Measurements from ENCODE around the gene CHST7.

The CHST7 gene

DNA sequence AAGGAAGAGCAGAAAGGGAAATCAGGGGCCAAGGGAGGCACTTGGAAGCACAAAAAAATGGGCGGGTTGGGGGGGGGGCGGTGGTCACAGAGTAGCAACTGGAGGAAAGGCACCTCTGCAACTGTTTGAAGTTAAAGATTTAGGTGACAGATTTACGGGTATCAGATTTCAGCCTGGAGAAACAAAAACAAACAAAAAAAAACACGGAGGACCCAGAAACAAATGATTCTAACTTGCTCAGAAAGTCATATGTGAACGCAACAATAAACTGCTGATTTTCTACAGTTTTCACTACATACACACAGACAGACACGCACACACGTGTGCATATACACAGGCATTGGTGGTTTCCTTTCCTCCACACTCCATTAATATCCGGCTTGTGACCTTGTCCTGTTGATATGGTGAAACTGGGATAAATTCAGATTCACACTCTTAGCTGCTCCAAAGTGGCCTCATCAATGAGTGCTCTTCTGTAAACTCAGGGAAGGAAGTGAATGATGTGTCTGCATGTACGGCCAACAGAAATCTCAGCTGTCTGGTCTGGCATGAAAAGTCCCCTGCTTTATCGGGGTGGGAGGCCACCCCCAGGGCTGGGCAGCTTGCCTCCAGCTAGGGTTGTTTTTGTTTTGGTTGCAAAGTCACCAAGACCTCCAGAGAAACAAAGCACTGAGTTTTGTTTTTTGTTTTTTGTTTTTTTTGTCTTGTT, 54.3 kb downstream of the CHST7 start:
- no peak for DNase-seq (ENCODE audit: low read depth, low spot score)
- in situ Hi-C loops (cut with HindIII; ENCODE audit: low sequenced_read_pairs) = no loop called here
- H3K4me3 ChIP-seq (ENCODE audit: low read depth, low read length) = no peak overlapping the region
- TF ChIP-seq, protein P1, sequence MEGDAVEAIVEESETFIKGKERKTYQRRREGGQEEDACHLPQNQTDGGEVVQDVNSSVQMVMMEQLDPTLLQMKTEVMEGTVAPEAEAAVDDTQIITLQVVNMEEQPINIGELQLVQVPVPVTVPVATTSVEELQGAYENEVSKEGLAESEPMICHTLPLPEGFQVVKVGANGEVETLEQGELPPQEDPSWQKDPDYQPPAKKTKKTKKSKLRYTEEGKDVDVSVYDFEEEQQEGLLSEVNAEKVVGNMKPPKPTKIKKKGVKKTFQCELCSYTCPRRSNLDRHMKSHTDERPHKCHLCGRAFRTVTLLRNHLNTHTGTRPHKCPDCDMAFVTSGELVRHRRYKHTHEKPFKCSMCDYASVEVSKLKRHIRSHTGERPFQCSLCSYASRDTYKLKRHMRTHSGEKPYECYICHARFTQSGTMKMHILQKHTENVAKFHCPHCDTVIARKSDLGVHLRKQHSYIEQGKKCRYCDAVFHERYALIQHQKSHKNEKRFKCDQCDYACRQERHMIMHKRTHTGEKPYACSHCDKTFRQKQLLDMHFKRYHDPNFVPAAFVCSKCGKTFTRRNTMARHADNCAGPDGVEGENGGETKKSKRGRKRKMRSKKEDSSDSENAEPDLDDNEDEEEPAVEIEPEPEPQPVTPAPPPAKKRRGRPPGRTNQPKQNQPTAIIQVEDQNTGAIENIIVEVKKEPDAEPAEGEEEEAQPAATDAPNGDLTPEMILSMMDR (IDR thresholded peaks at IDR 0.05; ENCODE audit: low read depth, low read length) = no peak

DNA sequence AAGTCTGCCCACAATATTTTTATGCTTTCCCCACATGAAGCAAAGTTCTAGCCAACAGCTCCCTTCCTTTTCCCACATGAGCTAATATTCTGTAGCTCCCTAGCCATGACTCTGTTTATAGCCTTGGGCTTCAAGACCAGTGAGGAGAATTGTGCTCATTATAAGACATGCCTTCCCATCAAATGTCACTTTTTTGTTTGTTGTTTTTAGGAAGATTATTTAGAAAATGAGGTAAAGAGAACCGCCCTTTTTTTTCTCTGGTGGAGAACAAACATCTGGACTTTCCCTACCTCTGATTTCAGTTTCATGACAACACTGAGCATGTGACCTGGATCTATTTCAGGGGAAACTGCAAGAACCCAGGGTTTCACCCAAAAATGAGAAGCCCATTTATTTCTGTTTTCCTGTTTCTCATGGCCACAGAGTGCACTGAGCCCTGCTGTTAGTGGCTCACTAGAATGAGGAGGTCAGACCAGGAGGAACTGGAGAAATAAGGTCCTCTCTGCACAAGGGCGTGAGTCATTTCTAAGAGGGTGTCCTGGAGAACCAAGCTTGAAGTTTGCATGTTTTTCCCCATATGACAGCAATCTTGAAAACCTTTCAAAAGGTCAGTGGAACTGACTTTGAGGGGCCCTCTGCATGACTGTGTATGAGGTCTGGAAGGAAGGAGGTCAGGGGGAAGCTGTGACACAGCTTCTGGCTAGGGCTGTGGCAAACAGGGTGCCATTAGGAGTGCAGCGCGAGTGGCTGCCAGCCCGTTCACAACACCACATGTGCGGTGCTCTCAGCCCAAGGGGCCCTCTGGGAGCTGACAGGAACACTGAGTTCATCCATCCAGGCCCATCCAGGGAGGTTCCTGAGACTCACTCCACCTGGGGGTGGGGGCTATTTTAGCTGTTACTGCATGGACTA, 55.2 kb downstream of the CHST7 start:
- in situ Hi-C loops (cut with HindIII; ENCODE audit: low sequenced_read_pairs) = no loop called here
- DNase-seq (ENCODE audit: low read depth, low spot score) = peak; percentile 53
- TF ChIP-seq, protein P1 (IDR thresholded peaks at IDR 0.05; ENCODE audit: low read depth, low read length) = no peak
- H3K4me3 ChIP-seq (ENCODE audit: low read depth, low read length) = no peak overlapping the region

DNA sequence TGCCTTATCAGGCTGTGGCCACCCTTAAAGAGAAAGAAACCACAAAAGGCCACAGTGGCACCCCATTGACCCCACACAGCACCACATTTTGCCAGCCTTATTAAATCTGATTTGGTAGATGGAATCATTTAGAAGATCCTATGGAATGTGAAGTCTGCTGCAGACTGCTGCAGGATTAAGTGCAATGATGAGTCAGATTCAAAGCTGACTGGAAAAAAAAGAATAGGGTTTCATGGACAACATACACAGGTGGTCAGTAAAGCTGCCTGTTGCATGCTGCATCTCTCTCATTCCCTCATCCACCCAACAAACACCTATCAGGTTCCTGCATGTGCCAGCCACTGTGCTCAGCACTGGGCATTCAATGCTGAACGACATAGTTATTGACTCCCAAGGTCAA, 56.6 kb downstream of the CHST7 start:
- in situ Hi-C loops (cut with HindIII; ENCODE audit: low sequenced_read_pairs) = no loop called here
- TF ChIP-seq, protein P1 (IDR thresholded peaks at IDR 0.05; ENCODE audit: low read depth, low read length) = no peak
- no peak for DNase-seq (ENCODE audit: low read depth, low spot score)
- H3K4me3 ChIP-seq (ENCODE audit: low read depth, low read length) = no peak overlapping the region

DNA sequence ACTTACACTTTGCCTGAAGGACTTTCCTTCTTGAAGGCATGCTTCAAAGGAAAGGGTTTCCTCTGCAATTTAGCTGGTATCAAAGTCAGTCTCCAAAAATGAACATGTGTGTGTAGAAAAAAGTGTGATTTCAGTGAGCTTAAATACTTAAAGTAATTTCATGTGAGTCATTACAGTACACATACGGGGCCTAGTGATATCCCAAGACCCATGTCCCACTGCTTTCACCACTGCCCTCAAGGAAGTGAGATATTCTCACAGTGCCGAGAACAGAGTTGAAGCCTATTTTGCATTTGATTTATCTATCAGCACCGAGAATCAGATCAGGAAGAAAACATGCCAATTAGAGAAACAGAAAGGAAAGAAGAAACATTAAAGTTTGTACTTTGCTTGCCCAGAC, 61.0 kb downstream of the CHST7 start:
- in situ Hi-C loops (cut with HindIII; ENCODE audit: low sequenced_read_pairs) = no loop called here
- no peak for DNase-seq (ENCODE audit: low read depth, low spot score)
- TF ChIP-seq, protein P1 (IDR thresholded peaks at IDR 0.05; ENCODE audit: low read depth, low read length) = no peak
- H3K4me3 ChIP-seq (ENCODE audit: low read depth, low read length) = no peak overlapping the region

DNA sequence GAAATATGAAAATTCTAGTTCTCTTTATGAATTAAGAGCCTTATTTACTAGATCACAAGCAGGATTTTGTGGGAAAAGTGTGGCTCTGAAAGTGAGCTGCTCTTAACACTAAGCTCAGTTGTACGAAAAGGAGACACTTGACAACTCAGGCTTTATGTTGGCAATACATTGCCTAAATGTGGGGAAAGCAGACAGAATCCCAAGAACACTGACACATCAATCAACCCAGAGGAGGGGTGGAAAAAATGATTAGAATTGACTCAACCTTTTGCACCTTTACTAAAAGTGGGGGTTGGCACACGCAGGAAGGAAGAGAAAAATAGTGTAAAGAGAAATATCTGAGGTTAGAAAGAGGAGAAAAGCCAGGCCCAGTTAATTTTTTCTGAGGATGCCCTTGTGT, 61.6 kb downstream of the CHST7 start:
- TF ChIP-seq, protein P1 (IDR thresholded peaks at IDR 0.05; ENCODE audit: low read depth, low read length) = no peak
- no peak for DNase-seq (ENCODE audit: low read depth, low spot score)
- H3K4me3 ChIP-seq (ENCODE audit: low read depth, low read length) = no peak overlapping the region
- in situ Hi-C loops (cut with HindIII; ENCODE audit: low sequenced_read_pairs) = no loop called here

DNA sequence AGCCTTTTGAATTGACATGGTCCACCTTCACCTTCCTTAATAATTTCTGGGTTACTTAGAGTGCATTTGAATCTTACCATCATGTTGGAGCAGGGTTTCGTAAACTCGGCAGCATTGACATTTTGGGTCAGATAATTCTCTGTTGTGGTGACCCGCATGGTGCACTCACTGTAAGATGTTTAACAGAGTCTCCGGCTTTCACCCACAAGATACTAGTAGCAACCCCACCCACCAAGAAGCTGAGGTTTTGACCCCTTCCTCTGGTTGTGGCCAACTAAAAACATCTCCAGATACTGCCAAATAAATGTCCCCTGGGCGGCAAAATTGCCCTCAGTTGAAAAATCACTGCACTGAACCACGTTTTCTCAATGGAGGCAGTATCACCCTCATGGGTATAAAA, 62.7 kb downstream of the CHST7 start:
- TF ChIP-seq, protein P1 (IDR thresholded peaks at IDR 0.05; ENCODE audit: low read depth, low read length) = no peak
- H3K4me3 ChIP-seq (ENCODE audit: low read depth, low read length) = no peak overlapping the region
- in situ Hi-C loops (cut with HindIII; ENCODE audit: low sequenced_read_pairs) = no loop called here
- DNase-seq (ENCODE audit: low read depth, low spot score) = no peak
